Adrenal gland (tissue), 5 donors: Measurements from ENCODE around the gene TBX6.

Source experiments
- CTCF ChIP-seq, 6 experiments: fragments of 450-650 bp in 4 of 6; fragments of 200-600 bp in 2 of 6; sonication (generic) in 1 of 6; IDR thresholded peaks; 1 replicate in 5 of 6; 2 replicates in 1 of 6; pipeline versions ENCODE4 v1.5.1 to v1.8.0; 2016 to 2021; ENCODE audit warnings: antibody characterized with exemption in 6 of 6, mild to moderate bottlenecking in 2 of 6, moderate library complexity in 1 of 6
- POLR2A ChIP-seq, 2 donors: fragments of 450-650 bp; IDR thresholded peaks; one replicate each; pipeline ENCODE4 v1.6.1; 2017; ENCODE audit warnings: antibody characterized with exemption in 2 of 2, mild to moderate bottlenecking in 2 of 2, moderate library complexity in 1 of 2
- donor health status: DM: no; HTN: no; CAD: no.

DNA sequence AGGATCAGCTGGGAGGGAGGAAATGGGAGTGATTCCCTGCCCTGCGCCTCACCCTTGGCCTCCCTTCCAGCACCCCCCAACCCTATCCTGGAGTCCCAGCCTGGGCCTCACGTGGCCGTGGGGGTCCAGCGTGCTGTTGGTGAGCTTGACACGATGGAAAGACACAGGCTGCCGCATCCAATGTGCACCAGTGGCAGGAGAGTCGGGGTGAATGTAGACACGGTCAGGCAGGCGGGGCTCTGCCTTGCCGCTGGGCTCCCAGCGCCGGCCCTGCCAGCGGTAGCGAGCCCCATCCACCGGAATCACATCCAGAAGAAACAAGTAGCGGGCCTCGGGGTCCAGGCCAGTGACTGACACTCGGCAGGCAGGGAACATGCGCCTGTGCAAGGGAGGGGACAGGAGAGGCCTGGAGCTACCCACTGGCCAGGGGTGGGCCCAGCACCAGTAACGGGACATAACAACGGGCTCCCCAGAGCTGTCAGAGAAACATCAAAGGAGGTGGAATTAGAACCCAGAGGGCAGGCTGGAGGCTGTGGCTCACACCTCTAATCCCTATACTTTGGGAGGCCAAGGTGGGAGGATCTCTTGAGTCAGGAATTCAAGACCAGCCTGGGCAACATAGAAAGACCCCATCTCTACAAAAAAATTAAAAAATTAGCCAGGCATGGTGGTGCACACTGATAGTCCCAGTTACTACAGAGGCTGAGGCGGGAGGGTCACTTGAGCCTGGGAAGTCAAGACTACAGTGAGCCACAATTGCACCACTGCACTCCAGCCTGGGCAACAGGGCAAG lies 2.7 kb downstream of the TBX6 start:
- TF ChIP-seq CTCF (IDR thresholded peaks at IDR 0.05) (no peak), POLR2A (IDR thresholded peaks at IDR 0.05) (no peak)
